H9 (cell line): ENCODE data around the gene MEMO1. TPM values are rescaled to one million over a fixed set of nuclear protein-coding genes. Genes with fewer than 3 reads are reported as not detected.

ENCODE experiments used
- DNase-seq: peaks from one replicate; pipeline ENCODE4 v3.0.0-alpha.2; 2017
- H2AFZ ChIP-seq: one replicate; pipeline ENCODE4 v1.6.1; 2013; ENCODE audit warnings: mild to moderate bottlenecking, low read length, control low read depth, moderate library complexity
- H2AK5ac ChIP-seq: 2 replicates; pipeline ENCODE4 v1.6.1; 2013; ENCODE audit warnings: low read length, control low read depth, mixed read lengths; ENCODE audit not compliant: insufficient read length
- H2BK120ac ChIP-seq: one replicate; pipeline ENCODE4 v1.6.1; 2013; ENCODE audit warnings: low read depth, mild to moderate bottlenecking, low read length, control low read depth, inconsistent platforms; ENCODE audit not compliant: poor library complexity, severe bottlenecking
- H2BK12ac ChIP-seq: 2 replicates; pipeline ENCODE4 v1.6.1; 2013; ENCODE audit warnings: low read length, control low read depth, mixed read lengths, low read depth; ENCODE audit not compliant: insufficient read length
- H2BK15ac ChIP-seq: 2 replicates; pipeline ENCODE4 v1.6.1; 2013; ENCODE audit warnings: low read depth, low read length, control low read depth
- H2BK20ac ChIP-seq: one replicate; pipeline ENCODE4 v1.6.1; 2013; ENCODE audit warnings: low read depth, mild to moderate bottlenecking, low read length, control low read depth, inconsistent platforms; ENCODE audit not compliant: poor library complexity, severe bottlenecking
- H2BK5ac ChIP-seq: 2 replicates; pipeline ENCODE4 v1.6.1; 2013; ENCODE audit warnings: low read length, control low read depth, mixed read lengths; ENCODE audit not compliant: insufficient read length
- H3K14ac ChIP-seq: 2 replicates; pipeline ENCODE4 v1.6.1; 2013; ENCODE audit warnings: low read length, control low read depth; ENCODE audit not compliant: insufficient read depth
- H3K18ac ChIP-seq: 2 replicates; pipeline ENCODE4 v1.6.1; 2013; ENCODE audit warnings: low read depth, mild to moderate bottlenecking, mixed read lengths, low read length, control low read depth; ENCODE audit not compliant: insufficient read length
- H3K23ac ChIP-seq: 2 replicates; pipeline ENCODE4 v1.6.1; 2013; ENCODE audit warnings: low read length, control low read depth, mixed read lengths, low read depth; ENCODE audit not compliant: insufficient read length
- H3K23me2 ChIP-seq: 2 replicates; pipeline ENCODE4 v1.6.1; 2013; ENCODE audit warnings: low read depth, mild to moderate bottlenecking, mixed read lengths, low read length, control low read depth; ENCODE audit not compliant: insufficient read length, poor library complexity, severe bottlenecking
- H3K27ac ChIP-seq: 2 replicates; pipeline ENCODE4 v1.5.1; 2013; ENCODE audit warnings: low read length, control low read depth, mixed read lengths, low read depth; ENCODE audit not compliant: insufficient read length
- H3K27me3 ChIP-seq: 2 replicates; pipeline ENCODE4 v1.6.1; 2013; ENCODE audit warnings: low read length, control low read depth, inconsistent platforms; ENCODE audit not compliant: insufficient read depth
- H3K4ac ChIP-seq: 2 replicates; pipeline ENCODE4 v1.6.1; 2013; ENCODE audit warnings: low read depth, mild to moderate bottlenecking, control low read depth, inconsistent platforms, low read length, moderate library complexity
- H3K4me1 ChIP-seq: 2 replicates; pipeline ENCODE4 v1.6.1; 2013; ENCODE audit warnings: low read length, control low read depth, inconsistent platforms; ENCODE audit not compliant: insufficient read depth
- H3K4me2 ChIP-seq: 2 replicates; pipeline ENCODE4 v1.6.1; 2013; ENCODE audit warnings: low read length, control low read depth, mixed read lengths; ENCODE audit not compliant: insufficient read length, insufficient read depth
- H3K56ac ChIP-seq: 2 replicates; pipeline ENCODE4 v1.6.1; 2013; ENCODE audit warnings: low read depth, mild to moderate bottlenecking, mixed read lengths, low read length, control low read depth; ENCODE audit not compliant: insufficient read length
- H3K79me1 ChIP-seq: 2 replicates; pipeline ENCODE4 v1.6.1; 2013; ENCODE audit warnings: low read depth, mild to moderate bottlenecking, moderate library complexity, low read length, control low read depth, inconsistent platforms; ENCODE audit not compliant: insufficient read depth, poor library complexity, severe bottlenecking
- H3K79me2 ChIP-seq: 2 replicates; pipeline ENCODE4 v1.6.1; 2013; ENCODE audit warnings: low read length, control low read depth, inconsistent platforms; ENCODE audit not compliant: insufficient read depth
- H3K9ac ChIP-seq: 2 replicates; pipeline ENCODE4 v1.6.1; 2013; ENCODE audit warnings: low read length, control low read depth, mixed read lengths; ENCODE audit not compliant: insufficient read length; ENCODE audit errors: extremely low read depth
- H3K9me3 ChIP-seq: one replicate; pipeline ENCODE4 v1.6.1; 2013; ENCODE audit warnings: low read depth, low read length, inconsistent platforms; ENCODE audit not compliant: control insufficient read depth
- H3T11ph ChIP-seq: one replicate; pipeline ENCODE4 v1.6.1; 2013; ENCODE audit warnings: mild to moderate bottlenecking, low read length, control low read depth, inconsistent platforms
- H4K20me1 ChIP-seq: one replicate; pipeline ENCODE4 v1.6.1; 2013; ENCODE audit not compliant: control insufficient read depth, insufficient read length, insufficient read depth
- H4K5ac ChIP-seq: 2 replicates; pipeline ENCODE4 v1.6.1; 2013; ENCODE audit warnings: low read depth, mild to moderate bottlenecking, mixed read lengths, low read length, control low read depth; ENCODE audit not compliant: insufficient read length
- H4K8ac ChIP-seq: replicated peaks from 2 replicates; pipeline ENCODE4 v1.6.1; 2013; ENCODE audit warnings: low read length, control low read depth, mixed read lengths, low read depth; ENCODE audit not compliant: insufficient read length
- H4K91ac ChIP-seq: 2 replicates; pipeline ENCODE4 v1.6.1; 2013; ENCODE audit warnings: low read depth, mild to moderate bottlenecking, moderate library complexity, mixed read lengths, low read length, control low read depth; ENCODE audit not compliant: insufficient read length
- H3K27ac Mint-ChIP-seq, 3 experiments: 2 replicates in 2 of 3; 3 replicates in 1 of 3; pipeline ENCODE4 v1.8.0; 2020 to 2021; ENCODE audit warnings: mixed read lengths in 3 of 3, mild to moderate bottlenecking in 1 of 3, moderate library complexity in 1 of 3
- H3K27me3 Mint-ChIP-seq: 2 replicates; pipeline ENCODE4 v1.8.0; 2021; ENCODE audit warnings: low read depth, mild to moderate bottlenecking, moderate library complexity, mixed read lengths
- H3K36me3 Mint-ChIP-seq, 3 experiments: 2 replicates in 2 of 3; 3 replicates in 1 of 3; pipeline ENCODE4 v1.8.0; 2020 to 2021; ENCODE audit warnings: low read depth in 3 of 3, mixed read lengths in 3 of 3; ENCODE audit not compliant: insufficient read depth in 1 of 3
- H3K4me1 Mint-ChIP-seq, 2 experiments: 2 replicates each; pipeline ENCODE4 v1.8.0; 2020; ENCODE audit warnings: mixed read lengths in 2 of 2
- H3K4me3 Mint-ChIP-seq, 2 experiments: 2 replicates in 1 of 2; 3 replicates in 1 of 2; pipeline ENCODE4 v1.8.0; 2020 to 2021; ENCODE audit warnings: mild to moderate bottlenecking in 2 of 2, mixed read lengths in 2 of 2, moderate library complexity in 1 of 2
- H3K9me3 Mint-ChIP-seq, 2 experiments: 2 replicates in 1 of 2; 3 replicates in 1 of 2; pipeline ENCODE4 v1.8.0; 2020; ENCODE audit warnings: mild to moderate bottlenecking in 2 of 2, mixed read lengths in 2 of 2, moderate library complexity in 1 of 2
- total RNA-seq: library from RNA; stranded (reverse); gene quantifications from 2 replicates; pipeline ENCODE4 v1.2.1, GENCODE V29; 2021
- TF ChIP-seq, protein P1 (sequence below): fragments of 200-600 bp; sonication (generic); conservative IDR thresholded peaks from 3 replicates; pipeline ENCODE4 v1.8.0; 2021; ENCODE audit warnings: antibody characterized with exemption, mild to moderate bottlenecking

MEMO1 gene
- total RNA-seq, 1 experiment from 2014 or later: 49.4 TPM

DNA sequence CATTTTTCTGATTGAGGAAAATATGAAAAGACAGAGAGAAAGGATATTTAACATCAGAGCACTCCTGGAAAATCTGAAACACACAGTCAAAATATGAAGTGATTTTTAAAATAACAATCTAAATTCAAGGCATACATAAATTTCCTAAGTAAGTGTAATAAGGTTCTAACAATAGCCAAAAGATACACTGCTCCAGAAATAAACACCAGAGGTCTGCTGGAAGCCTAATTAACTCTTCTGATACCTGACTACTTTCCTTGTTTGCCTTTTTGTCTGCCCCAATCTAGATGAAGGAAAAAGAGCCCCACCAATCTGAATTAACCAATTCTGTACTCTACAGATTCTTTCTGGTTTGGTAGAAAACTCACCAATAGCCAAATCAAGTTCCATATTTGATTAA, 87.1 kb downstream of the MEMO1 start:
- no peak overlapping the region for H2AK5ac ChIP-seq
- peaks cover 3 to 8% (median 6%) of the 10 kb centered on the region in 3 experiments; a peak in 5 of 7 replicates for H3K36me3 Mint-ChIP-seq
- H2AFZ ChIP-seq: no peak overlapping the region
- no peak for DNase-seq
- H2BK15ac ChIP-seq: no peak overlapping the region
- no peaks in the 10 kb centered on the region for H3K4me1 Mint-ChIP-seq
- no peaks in the 10 kb centered on the region for H3K9me3 ChIP-seq
- H3K4me1 ChIP-seq: no peaks in the 10 kb centered on the region
- no peaks in the 10 kb centered on the region for H3K23me2 ChIP-seq
- H3K9ac ChIP-seq: no peak overlapping the region
- no peak overlapping the region for H3K4me3 Mint-ChIP-seq
- H3K23ac ChIP-seq: no peak overlapping the region
- H3K4me2 ChIP-seq: no peak overlapping the region
- no peak overlapping the region; a peak in 1 of 7 replicates for H3K27ac Mint-ChIP-seq
- no peaks in the 10 kb centered on the region for H4K20me1 ChIP-seq
- no peak overlapping the region for H2BK120ac ChIP-seq
- H2BK12ac ChIP-seq: no peak overlapping the region
- H3T11ph ChIP-seq: no peak overlapping the region
- no peak overlapping the region for H2BK20ac ChIP-seq
- H4K8ac ChIP-seq: no peak overlapping the region
- H3K4ac ChIP-seq: no peak overlapping the region
- H2BK5ac ChIP-seq: no peak overlapping the region
- TF ChIP-seq, protein P1, sequence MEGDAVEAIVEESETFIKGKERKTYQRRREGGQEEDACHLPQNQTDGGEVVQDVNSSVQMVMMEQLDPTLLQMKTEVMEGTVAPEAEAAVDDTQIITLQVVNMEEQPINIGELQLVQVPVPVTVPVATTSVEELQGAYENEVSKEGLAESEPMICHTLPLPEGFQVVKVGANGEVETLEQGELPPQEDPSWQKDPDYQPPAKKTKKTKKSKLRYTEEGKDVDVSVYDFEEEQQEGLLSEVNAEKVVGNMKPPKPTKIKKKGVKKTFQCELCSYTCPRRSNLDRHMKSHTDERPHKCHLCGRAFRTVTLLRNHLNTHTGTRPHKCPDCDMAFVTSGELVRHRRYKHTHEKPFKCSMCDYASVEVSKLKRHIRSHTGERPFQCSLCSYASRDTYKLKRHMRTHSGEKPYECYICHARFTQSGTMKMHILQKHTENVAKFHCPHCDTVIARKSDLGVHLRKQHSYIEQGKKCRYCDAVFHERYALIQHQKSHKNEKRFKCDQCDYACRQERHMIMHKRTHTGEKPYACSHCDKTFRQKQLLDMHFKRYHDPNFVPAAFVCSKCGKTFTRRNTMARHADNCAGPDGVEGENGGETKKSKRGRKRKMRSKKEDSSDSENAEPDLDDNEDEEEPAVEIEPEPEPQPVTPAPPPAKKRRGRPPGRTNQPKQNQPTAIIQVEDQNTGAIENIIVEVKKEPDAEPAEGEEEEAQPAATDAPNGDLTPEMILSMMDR: no peak
- no peaks in the 10 kb centered on the region for H3K79me2 ChIP-seq
- no peaks in the 10 kb centered on the region for H3K27me3 ChIP-seq
- no peaks in the 10 kb centered on the region for H3K27me3 Mint-ChIP-seq
- H3K14ac ChIP-seq: no peak overlapping the region
- H4K91ac ChIP-seq: no peak overlapping the region
- no peak overlapping the region for H3K18ac ChIP-seq
- H3K27ac ChIP-seq: no peak overlapping the region
- no peaks in the 10 kb centered on the region for H3K9me3 Mint-ChIP-seq
- H3K79me1 ChIP-seq: no peaks in the 10 kb centered on the region
- H4K5ac ChIP-seq: no peak overlapping the region
- no peak overlapping the region for H3K56ac ChIP-seq
